Ovary (tissue), 9 donors: Measurements from ENCODE around the gene ADGRF5. TPM values are rescaled to one million over a fixed set of nuclear protein-coding genes. Genes with fewer than 3 reads are reported as not detected.
A peak's percentile ranks its signal among the peaks of the same experiment; 100 is the strongest.

Source experiments
- DNase-seq, 5 donors: peaks; one replicate each; pipeline ENCODE4 v3.0.0-alpha.2; 2019 to 2020
- H3K27ac ChIP-seq, 2 donors: fragments of 200-600 bp; one replicate each; pipeline versions ENCODE4 v1.5.1 to v1.8.0; 2019 to 2022
- H3K27me3 ChIP-seq: fragments of 200-600 bp; one replicate; pipeline ENCODE4 v1.8.0; 2022
- H3K36me3 ChIP-seq: fragments of 200-600 bp; sonication (generic); one replicate; pipeline ENCODE4 v1.5.1; 2019
- H3K4me1 ChIP-seq: one replicate; pipeline ENCODE4 v1.8.1; 2013; ENCODE audit warnings: mild to moderate bottlenecking, moderate library complexity; ENCODE audit not compliant: insufficient read depth
- H3K4me3 ChIP-seq: fragments of 200-600 bp; sonication (generic); one replicate; pipeline ENCODE4 v1.5.1; 2017
- H3K9me3 ChIP-seq, 2 donors: fragments of 200-600 bp in 1 of 2; sonication (generic) in 1 of 2; one replicate each; pipeline versions ENCODE4 v1.5.1 to v1.8.1; 2013 to 2019; ENCODE audit warnings: mild to moderate bottlenecking in 1 of 2, moderate library complexity in 1 of 2
- CTCF ChIP-seq, 3 donors: fragments of 450-650 bp in 2 of 3; fragments of 200-600 bp in 1 of 3; IDR thresholded peaks; one replicate each; pipeline versions ENCODE4 v1.5.1 to v1.8.0; 2016 to 2022; ENCODE audit warnings: antibody characterized with exemption in 3 of 3, mild to moderate bottlenecking in 1 of 3
- EP300 ChIP-seq: sonication (generic); formaldehyde crosslinking; IDR thresholded peaks from one replicate; pipeline ENCODE4 v1.6.1; 2017; ENCODE audit warnings: antibody characterized with exemption
- POLR2A ChIP-seq: fragments of 450-650 bp; IDR thresholded peaks from one replicate; pipeline ENCODE4 v1.6.1; 2017; ENCODE audit warnings: antibody characterized with exemption, mild to moderate bottlenecking, moderate library complexity
- WGBS, 3 donors: extraction: QIAGEN DNeasy Blood & Tissue Kit in 1 of 3; methylation state at CpG; one replicate each; pipeline versions ENCODE4 v1.1.5 to v1.1.7; 2013 to 2017; 5-methylcytosine and 5-hydroxymethylcytosine counted together
- intact Hi-C, 4 donors: fragments of 100-400 bp; cut with DNase I; formaldehyde crosslinking; loops; one replicate each; pipeline versions ENCODE4 v1.11.0 to v1.15.1; 2022 to 2023
- polyA plus RNA-seq, 2 donors: library from polyadenylated mRNA; stranded (reverse); fragments of 200-250 nt in 1 of 2; fragments of 350-450 nt in 1 of 2; fragmentation: Illumina TruSeq in 1 of 2; extraction: RNeasy Lipid Tissue Mini Kit (QIAGEN cat#74804) in 1 of 2; gene quantifications; one replicate each; pipeline ENCODE4 v1.2.3, GENCODE V29; 2013 to 2014
- total RNA-seq, 7 donors: library from RNA; depleted of rRNA in 2 of 7; stranded (reverse); fragments of >200 nt in 2 of 7; fragmentation: NEBNext Ultra II Directional in 3 of 7; extraction: Animal tissue kit (Norgen Biotek cat#: 25700) in 3 of 7; gene quantifications; one replicate each; pipeline versions ENCODE4 v1.1.0 to v1.2.4, GENCODE V29; 2016 to 2023
- donor health status: DM: no; HTN: no; CAD: no; lungs with moderate emphysema.
- donor health status: DM: no; HTN: no; CAD: no.
- donor health status: Bipolar disorder and iron deficiency.
- donor health status: DM: yes; HTN: yes; CAD: no.
- donor health status: DM: no; HTN: no; CAD: no.
- donor health status: DM: yes; HTN: yes; CAD: no.

ADGRF5 gene
- total and polyA plus RNA-seq, 9 donors = 4.7 to 41.2 (median 10.6) TPM

GRCh38 chr6:46948699-46949098 lies 27.0 kb upstream of the ADGRF5 start:
- TF ChIP-seq EP300 (no peak), CTCF (IDR thresholded peaks at IDR 0.05) (no peak), POLR2A (no peak)
- peak in 1 of 5 donors; percentile 16 for DNase-seq
- H3K36me3 ChIP-seq = no peaks in the 10 kb centered on the region
- no peak overlapping the region for H3K27ac ChIP-seq
- no peak overlapping the region for H3K4me3 ChIP-seq
- no peaks in the 10 kb centered on the region for H3K9me3 ChIP-seq
- no peaks in the 10 kb centered on the region for H3K4me1 ChIP-seq
- 84 to 86% (median 86%) methylated on average over 8 of the region's 8 CpGs for WGBS, 3 donors
- intact Hi-C loops = no loop called here
- no peaks in the 10 kb centered on the region for H3K27me3 ChIP-seq

- TF ChIP-seq EP300 (no peak), POLR2A (no peak), CTCF (IDR thresholded peaks at IDR 0.05) (no peak)
- Histone ChIP-seq H3K27ac (no peak overlapping the region), H3K4me3 (no peak overlapping the region), H3K27me3 (no peaks in the 10 kb centered on the region), H3K9me3 (no peaks in the 10 kb centered on the region), H3K36me3 (no peaks in the 10 kb centered on the region), H3K4me1 (no peaks in the 10 kb centered on the region)
- 68 to 77% (median 76%) methylated on average over 5 of the region's 5 CpGs for WGBS, 3 donors
- no peak for DNase-seq
- intact Hi-C loops = no loop called here
Observed at GRCh38 chr6:46947497-46947896, 25.8 kb upstream of the ADGRF5 start.

DNA sequence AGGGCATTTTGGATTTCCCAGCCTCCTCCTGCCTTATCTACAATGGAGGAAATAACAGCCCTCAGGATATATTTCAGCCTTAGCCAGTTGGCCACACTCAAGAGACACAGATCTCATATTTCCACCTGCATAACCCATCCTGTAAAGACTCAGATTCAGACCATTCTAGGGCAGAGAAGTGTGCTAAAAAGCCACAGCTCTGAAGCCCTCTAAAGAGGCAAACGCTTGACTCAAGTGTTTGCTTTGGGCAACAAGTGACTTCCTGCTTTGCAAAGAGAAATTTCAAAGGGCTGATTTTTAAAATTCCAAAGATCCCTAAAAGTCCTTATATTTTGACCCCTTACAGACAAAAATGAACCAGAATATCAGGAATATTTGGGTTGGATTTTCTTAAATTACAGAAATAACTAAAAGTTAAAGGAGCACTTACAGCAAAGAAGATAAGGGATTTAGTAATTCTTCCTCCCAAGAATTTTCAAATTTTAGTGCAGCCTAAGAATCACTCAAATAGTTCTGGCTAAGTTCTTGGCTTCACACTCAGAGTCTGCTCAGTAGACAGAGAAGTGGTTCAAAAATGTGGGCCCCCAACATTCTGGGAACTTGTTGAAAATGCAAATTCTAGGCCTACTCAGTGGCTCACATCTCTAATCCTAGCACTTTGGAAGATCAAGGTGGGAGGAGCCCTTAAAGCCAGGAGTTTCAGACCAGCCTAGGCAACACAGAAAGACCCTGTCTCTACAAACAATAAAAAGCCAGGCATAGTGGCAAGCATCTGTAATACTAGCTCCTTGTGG lies 18.9 kb upstream of the ADGRF5 start:
- WGBS, 3 donors = 42 to 73% (median 61%) methylated on average over 1 of the region's 1 CpG
- no peak overlapping the region for H3K4me3 ChIP-seq
- H3K4me1 ChIP-seq = no peaks in the 10 kb centered on the region
- no peaks in the 10 kb centered on the region for H3K9me3 ChIP-seq
- no peak for DNase-seq
- TF ChIP-seq POLR2A = no peak
- TF ChIP-seq CTCF (IDR thresholded peaks at IDR 0.05) = no peak
- no peak for TF ChIP-seq EP300
- no peaks in the 10 kb centered on the region for H3K27me3 ChIP-seq
- no peak overlapping the region for H3K27ac ChIP-seq
- intact Hi-C loops = no loop called here
- no peaks in the 10 kb centered on the region for H3K36me3 ChIP-seq

- 81 to 95% (median 91%) methylated on average over 4 of the region's 4 CpGs for WGBS, 3 donors
- intact Hi-C loops = no loop called here
- no peak overlapping the region for H3K27ac ChIP-seq
- H3K9me3 ChIP-seq = no peaks in the 10 kb centered on the region
- H3K27me3 ChIP-seq = no peaks in the 10 kb centered on the region
- TF ChIP-seq CTCF (IDR thresholded peaks at IDR 0.05) (no peak), EP300 (no peak), POLR2A (no peak)
- DNase-seq = no peak
- H3K36me3 ChIP-seq = no peaks in the 10 kb centered on the region
- no peaks in the 10 kb centered on the region for H3K4me1 ChIP-seq
- H3K4me3 ChIP-seq = no peak overlapping the region
Observed at GRCh38 chr6:46937642-46938041, 15.9 kb upstream of the ADGRF5 start.
